Endometrial microvascular endothelial cells (primary cell): ENCODE data around the gene PFN3. TPM values are rescaled to one million over a fixed set of nuclear protein-coding genes. Genes with fewer than 3 reads are reported as not detected.
"Not testable (repeated sequence)": the region's sequence is repeated elsewhere in the genome, so short reads cannot be mapped to it uniquely, and the experiment has no call there.

ENCODE experiments used
- in situ Hi-C: cut with HindIII; loops from 2 replicates; pipeline ENCODE4 v1.10.0; 2017; ENCODE audit warnings: low sequenced_read_pairs, low pct_unique_long_range_greater_than_20kb; ENCODE audit errors: inconsistent ontology term
- total RNA-seq: library from RNA; depleted of rRNA; stranded (reverse); fragments of >200 nt; gene quantifications from one replicate; pipeline ENCODE4 v1.2.3, GENCODE V29; 2015; ENCODE audit errors: inconsistent ontology term

The PFN3 gene
- total RNA-seq, 1 donor from 2014 or later = not detected

GRCh38 chr5:177382423-177383029 lies 17.9 kb downstream of the PFN3 start:
- in situ Hi-C loops = no loop called here

- in situ Hi-C loops = no loop called here
Measured at GRCh38 chr5:177380805-177381126, 19.7 kb downstream of the PFN3 start.

DNA sequence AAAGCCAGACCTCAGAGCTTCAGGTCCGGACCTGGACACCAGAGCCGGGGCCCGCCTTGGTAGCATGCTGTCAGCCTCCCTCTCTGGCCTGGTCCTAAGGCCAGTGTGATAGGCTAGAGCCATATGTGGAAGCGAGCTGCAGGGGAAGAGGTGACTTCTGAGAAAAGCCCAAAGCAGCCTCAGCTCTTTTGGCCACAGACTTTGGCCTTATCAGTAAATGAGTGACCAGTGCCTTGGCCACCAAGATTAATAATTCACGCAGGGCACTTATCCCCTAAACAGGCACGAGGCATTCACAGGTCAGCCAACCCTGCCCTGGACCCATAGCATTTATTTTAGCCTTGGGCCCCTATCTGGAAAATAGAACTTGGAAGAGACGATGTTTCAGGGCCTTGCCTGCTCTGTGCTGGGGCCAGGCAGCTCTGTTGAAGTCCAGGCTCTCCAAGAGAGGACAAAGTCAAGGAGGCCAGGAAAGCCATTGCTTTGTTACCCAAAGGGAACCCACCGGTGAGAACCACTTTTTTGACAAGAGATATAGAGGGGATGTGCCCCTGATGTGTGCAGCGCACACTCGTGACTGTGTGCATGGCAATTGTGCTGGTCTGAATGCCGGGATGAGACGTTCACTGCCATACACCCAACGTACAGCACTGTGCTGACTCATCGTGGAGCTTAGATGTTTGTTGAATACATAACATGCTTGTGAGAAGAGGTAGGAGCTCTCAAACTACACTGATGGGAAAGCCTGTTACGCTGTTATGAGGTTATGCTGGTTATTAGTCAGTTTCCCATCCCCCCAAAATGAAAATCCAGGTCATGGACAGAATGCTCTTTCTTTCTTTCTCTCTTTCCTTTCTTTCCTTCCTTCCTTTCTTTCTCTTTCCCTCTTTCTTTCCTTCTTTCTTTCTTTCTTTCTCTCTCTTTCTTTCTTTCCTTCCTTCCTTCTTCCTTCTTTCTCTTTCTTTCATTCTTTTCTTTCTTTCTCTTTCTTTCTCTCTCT lies 21.3 kb downstream of the PFN3 start:
- in situ Hi-C loops = no loop called here

DNA sequence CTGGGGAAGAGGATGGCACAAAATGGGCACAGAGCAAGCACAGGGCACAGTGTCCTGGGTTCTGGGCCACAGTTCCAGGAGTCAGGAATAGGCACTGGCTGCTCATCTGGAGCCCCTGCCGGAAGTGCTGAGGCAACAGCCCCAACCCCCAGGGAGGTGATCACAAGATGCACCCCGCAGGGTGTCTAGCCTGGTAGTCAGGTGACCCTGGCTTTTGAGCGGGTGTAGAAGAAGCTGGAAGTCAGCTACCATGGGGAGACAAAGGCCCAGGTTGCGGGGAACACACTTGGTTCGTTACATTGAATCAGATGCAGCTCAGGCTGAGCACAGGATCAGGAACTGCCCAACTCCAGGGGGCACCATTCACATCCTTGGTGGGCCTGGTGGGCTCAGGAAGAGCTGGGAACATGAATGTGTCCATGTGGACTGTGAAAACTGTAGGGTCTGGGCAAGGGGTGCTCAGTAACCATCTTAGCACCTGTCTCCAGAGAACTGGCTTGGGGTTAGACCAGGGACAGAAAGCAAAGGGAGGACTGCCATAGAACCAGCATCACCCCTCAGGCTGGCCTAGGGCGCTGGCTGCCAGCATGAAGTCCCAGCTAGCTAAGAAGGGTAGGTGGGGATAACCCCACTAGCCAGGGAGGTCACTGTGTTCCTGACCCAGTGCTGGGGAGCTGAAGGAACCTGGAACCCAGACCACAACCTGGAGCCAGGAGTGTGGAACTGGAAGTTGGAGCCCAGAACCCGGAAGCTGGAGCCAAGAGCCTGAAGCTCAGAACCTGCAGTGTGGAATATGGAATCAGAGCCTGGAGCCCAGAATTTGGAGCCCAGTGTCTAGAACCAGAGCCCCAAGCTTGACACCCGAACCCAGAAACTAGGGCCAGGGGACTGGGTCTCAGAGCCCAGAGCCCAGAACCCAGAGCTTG lies 22.3 kb downstream of the PFN3 start:
- in situ Hi-C loops = no loop called here

GRCh38 chr5:177376107-177376506 lies 24.4 kb downstream of the PFN3 start:
- in situ Hi-C loops = no loop called here

- in situ Hi-C loops = not testable (repeated sequence)
Measured at GRCh38 chr5:177375516-177375915, 24.9 kb downstream of the PFN3 start.

DNA sequence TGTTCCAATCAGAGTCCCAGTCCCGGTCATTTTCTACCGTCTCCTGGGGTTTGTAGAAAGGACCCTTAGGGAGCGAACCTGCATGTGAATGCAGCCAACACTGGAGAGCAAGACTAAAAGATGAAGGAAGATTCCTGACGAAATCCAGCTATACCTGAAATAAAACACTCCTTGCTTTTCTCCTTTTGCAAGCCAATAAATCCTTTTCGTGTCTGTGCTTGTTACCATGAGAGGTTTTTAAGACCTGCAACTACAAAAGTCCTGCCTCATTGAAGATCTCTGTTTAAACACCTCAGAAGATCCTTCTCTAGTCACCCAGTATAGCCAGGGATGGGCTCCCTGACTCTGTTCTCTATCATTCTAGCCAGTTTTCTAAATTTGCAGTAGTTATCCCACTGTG lies 26.2 kb downstream of the PFN3 start:
- in situ Hi-C loops = no loop called here

GRCh38 chr5:177373806-177374205 lies 26.7 kb downstream of the PFN3 start:
- in situ Hi-C loops = no loop called here

GRCh38 chr5:177372910-177373309 lies 27.6 kb downstream of the PFN3 start:
- in situ Hi-C loops = no loop called here

DNA sequence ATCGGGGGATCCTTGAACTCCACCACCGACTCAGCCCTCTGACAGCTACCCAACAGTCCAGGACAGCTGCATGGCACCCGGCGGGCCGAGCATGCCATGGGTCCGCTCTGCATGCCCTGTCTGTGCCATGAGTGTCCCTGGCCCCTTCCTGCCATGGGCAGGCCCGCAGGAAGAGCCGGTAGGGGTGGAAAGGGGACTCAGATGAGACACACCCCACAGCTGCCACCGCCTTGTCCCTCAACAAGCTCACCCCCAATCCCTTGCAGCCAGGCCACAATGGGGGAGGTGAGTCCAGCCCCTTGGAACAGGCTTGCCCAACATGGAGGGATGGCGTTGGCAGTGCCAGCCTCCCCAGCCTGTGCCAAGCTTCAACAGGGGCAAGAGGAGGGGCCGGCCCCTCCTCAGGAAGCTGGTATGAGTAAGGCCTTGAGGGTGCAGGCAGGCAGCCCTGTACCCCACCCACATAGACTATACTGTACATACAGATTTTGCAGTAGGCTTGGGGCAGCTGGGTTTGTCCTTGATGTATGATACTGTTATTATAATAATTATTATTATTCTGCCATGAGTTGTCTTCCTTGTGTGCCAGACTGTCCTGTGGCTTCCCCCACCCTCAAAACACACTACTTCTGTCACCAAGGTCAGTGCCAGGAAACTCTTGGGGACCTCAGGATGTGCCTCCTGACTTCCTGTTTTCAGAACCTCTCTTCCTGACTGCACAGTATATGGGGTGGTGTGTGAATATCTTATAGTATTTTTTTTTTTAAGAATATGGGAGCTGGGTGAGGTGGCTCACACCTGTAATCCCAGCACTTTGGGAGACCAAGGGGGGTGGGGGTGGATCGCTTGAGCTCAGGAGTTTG lies 28.2 kb downstream of the PFN3 start:
- in situ Hi-C loops = no loop called here

DNA sequence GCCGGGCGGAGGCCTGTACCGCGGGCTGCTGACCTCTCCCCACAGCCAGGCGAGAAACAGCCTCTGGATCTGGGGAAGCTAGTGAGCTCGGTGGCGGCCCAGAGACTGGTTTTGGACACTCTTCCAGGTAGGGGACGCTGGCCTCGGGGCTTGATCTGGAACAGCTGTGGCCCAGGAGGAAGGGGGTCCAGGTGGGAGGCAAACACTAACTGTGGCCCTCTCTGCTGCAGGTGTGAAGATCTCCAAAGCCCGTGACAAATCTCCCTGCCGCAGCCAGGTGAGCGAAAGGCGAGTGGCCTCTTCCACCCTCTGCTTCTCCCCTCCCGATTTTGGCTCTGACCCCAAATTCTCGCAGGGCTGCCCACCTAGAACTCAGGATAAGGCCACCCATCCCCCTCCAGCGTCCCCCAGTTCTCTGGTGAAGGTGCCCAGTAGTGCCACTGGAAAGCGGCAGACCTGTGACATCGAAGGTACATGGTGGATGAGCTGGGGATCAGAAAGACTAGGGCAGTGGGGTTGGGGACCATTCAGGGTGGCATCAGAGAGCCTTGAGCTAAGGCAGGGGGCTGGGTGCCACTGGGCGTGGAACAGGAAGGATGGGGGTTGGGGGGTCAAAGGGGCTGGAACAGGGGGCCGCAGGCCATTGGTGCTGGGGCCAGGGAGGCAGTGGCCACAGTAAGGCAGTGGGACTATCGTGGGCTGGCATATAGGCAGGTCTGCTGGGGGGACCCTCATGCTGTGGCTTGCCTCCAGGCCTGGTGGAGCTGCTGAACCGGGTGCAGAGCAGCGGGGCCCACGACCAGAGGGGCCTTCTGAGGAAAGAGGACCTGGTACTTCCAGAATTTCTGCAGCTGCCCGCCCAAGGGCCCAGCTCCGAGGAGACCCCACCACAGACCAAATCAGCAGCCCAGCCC lies 29.1 kb downstream of the PFN3 start:
- in situ Hi-C loops = no loop called here

- in situ Hi-C loops = no loop called here
Measured at GRCh38 chr5:177370488-177371119, 29.9 kb downstream of the PFN3 start.

DNA sequence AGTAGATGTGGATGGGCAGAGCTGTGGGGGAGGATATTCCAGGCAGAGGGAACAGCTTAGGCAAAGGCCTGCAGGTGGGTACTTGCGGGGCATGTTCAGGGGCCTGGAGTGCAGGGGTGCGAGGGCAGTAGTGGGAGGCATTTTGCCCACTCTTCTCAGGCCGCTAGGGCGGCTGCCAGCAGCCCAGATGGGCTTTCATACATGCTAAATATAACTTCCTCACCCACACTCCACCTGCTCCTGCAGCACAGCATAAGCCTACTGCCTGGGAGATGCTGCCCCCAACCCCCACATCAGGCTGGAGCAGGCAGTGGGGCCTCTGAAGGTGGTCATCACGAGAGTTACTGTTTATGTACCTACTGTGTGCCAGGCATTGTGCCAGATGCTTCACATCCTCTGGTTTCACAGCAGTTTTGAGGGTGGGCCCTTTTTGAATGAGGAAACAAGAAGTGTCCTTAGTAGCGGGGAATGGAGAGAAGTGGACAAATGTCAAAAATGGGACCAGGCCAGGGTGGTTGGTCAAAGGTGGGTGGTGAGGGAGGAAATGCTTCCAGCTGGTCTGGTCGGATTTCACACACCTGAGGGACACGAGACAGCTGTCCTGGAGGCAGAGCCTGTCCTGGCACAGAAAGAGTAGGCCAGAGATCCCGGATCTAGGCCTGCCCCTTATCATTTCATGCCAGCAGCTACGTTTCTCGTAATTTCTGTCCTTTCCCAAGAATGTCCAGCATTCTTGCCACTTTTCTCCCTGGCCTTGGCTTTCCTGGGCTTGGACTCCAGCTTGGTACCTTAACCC lies 30.6 kb downstream of the PFN3 start:
- in situ Hi-C loops = no loop called here

GRCh38 chr5:177368869-177369644 lies 31.4 kb downstream of the PFN3 start:
- in situ Hi-C loops = no loop called here

DNA sequence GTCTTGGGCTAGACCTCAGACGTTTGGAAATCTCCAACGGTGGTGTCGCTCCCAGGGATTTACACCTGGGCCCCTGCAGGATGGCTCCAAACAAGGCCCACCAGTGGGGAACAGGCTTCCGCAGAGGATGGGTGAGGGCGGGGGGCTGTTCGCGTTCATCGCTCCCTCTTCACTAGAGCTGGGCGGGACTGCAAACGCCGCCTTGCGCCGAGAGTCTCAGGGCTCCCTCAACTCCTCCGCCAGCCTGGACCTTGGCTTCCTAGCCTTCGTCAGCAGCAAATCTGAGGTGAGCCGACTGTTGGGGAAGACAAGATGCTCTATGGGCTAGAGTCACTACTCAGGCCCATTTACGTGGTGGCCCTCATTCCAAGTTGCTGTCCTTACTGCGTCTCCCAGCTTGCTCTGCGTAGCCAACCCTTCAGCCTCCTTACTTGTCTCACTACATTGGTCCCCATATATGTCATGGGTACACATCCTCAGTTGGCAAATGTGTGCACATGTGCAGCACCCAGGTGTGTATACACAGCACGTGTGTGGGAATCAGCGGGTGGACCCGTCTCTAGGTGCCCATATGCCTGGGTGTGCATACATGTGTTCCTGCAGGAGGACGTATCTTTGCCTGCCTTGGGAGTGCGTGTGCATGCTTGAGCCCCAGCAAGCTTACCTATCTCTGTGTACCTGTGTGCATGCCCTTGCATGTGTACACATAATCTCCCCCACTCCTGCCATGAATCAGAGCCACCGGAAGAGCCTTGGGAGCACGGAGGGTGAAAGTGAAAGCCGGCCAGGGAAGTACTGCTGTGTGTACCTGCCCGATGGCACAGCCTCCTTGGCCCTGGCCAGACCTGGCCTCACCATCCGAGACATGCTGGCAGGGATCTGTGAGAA lies 32.2 kb downstream of the PFN3 start:
- in situ Hi-C loops = no loop called here
